GM18909 (cell line): ENCODE measurements around the gene GNAT1.
"Not testable (repeated sequence)": the region's sequence is repeated elsewhere in the genome, so short reads cannot be mapped to it uniquely, and the experiment has no call there.

ENCODE experiments used
- ATAC-seq: cut with Tn5 transposase; IDR thresholded peaks from one replicate; pipeline ENCODE4 v1.9.1; 2021; ENCODE audit warnings: mild to moderate bottlenecking; ENCODE audit not compliant: unreplicated experiment, poor library complexity

The GNAT1 gene

GRCh38 chr3:50217681-50218080 lies 26.3 kb downstream of the GNAT1 start:
- ATAC-seq: no peak

- ATAC-seq: no peak
Observed at GRCh38 chr3:50218448-50218847, 27.0 kb downstream of the GNAT1 start.

DNA sequence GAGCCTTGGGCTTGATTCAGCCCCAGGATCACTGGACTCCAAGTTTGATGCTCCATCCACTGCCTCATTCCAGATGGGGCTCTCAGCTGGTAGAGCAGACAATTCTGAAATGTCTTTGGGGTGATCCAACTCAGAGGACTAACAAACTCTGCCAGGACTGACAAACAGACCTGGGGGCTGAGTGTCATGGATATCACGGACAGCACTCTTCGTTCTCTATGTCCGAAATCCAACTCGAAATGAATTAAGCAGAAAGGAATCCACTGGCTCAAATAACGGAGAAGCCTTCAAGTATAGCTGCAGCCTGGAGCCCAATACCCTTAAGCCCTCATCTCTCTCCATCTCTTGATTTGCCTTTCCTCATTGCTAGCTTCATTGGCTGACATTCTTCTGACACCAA lies 27.9 kb downstream of the GNAT1 start:
- no peak for ATAC-seq

DNA sequence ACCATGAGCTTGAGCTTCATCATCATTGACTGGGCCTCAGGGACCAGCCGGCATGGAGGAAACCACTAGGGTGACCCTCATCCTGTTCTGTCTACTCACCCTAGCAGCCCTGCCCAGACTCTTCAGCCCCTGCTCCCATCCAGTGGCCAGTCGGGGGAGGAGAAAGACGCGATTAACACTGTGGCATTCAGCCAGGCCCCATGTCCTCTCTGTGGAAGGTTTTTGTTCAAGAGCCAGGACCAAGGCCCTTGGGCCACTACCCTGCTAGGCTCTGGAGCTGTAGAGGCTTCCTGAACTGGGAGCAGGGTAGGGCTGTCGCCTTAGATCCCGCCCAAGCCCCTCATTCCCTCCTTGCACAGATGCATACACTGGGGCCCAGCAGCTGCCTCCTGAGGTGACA lies 28.7 kb downstream of the GNAT1 start:
- no peak for ATAC-seq

GRCh38 chr3:50221051-50221410 lies 29.6 kb downstream of the GNAT1 start:
- no peak for ATAC-seq

- no peak for ATAC-seq
Observed at GRCh38 chr3:50221411-50222168, 30.2 kb downstream of the GNAT1 start.

GRCh38 chr3:50222169-50222528 lies 30.7 kb downstream of the GNAT1 start:
- ATAC-seq: no peak

- no peak for ATAC-seq
Observed at GRCh38 chr3:50224639-50225038, 33.2 kb downstream of the GNAT1 start.

- peak; percentile 9 for ATAC-seq
Observed at GRCh38 chr3:50226888-50227389, 35.5 kb downstream of the GNAT1 start.

DNA sequence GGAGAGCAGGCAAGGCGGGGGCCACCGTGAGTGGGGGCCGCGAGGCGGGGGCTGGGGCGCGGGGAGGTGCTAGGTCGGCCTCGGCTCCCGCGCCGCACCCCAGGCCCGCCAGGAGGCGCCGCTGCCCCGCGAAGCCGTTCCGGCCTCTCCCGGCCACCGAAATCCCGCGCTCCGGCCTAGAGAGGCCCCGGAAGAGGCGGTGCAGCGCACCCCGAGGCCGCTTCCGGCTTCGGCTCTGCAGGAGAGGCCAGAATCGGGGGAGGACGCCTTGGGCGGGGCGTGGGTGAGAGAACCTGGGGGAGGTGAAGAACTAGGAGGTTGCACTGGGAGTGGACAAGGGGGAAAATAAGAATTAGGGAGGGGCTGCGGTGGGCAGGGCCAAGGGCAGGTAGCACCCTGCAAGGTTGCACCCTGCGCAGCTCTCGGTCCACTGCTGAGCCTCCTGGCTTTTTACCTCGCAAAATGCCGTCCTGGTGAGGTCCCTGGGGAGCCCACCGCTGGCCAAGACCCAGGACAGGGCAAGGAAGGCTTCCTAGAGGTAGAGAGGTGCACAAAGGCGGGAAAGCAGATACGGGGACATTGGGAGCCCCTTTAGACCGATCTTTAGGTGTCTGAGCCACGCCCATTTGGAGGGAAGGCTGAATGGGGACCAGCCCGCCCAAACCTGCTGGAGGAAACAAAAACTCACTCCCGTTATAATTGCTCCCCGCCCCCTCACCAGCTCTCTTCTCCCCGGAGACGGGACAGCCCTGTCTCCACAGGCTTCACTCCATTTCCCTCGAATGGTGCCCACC lies 36.2 kb downstream of the GNAT1 start:
- peak; percentile 78 for ATAC-seq

- not testable (repeated sequence) for ATAC-seq
Observed at GRCh38 chr3:50228184-50228763, 36.9 kb downstream of the GNAT1 start.

GRCh38 chr3:50229490-50229889 lies 38.1 kb downstream of the GNAT1 start:
- ATAC-seq: no peak

DNA sequence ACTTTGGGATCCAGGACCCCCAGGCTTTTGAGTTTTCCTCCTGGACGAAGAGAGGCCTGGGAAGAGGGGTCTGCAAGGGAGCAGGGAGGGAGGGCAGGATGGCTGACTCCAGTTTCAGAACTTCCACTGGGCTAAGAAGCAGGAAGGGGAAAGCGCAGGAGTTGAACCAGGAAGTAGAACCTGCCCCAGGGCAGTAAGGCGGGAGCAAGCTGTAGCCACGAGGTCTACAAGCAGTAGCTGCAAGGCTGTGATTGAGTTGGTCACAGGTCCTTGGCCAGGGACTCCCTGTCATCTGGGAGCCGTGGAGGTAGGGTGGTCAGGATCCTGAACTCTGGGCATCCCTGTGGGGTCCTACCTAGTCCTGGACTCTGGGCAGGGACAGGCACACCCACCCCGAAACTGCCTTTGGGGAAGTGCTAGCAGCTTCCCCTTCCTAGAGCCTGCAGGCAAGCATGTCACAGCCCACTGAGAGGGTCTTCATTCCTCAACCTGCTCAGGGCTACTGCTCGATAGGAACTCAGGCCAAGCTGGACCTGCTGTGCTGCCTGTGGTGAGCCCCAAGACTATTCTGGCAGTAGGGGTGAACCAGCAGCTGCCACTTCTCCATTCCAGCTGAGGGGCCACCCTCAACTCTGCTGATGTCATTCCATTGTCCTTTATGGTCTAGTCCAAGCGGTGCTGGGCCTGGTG lies 38.8 kb downstream of the GNAT1 start:
- no peak for ATAC-seq

GRCh38 chr3:50230794-50231125 lies 39.4 kb downstream of the GNAT1 start:
- no peak for ATAC-seq

GRCh38 chr3:50231581-50231980 lies 40.2 kb downstream of the GNAT1 start:
- no peak for ATAC-seq

DNA sequence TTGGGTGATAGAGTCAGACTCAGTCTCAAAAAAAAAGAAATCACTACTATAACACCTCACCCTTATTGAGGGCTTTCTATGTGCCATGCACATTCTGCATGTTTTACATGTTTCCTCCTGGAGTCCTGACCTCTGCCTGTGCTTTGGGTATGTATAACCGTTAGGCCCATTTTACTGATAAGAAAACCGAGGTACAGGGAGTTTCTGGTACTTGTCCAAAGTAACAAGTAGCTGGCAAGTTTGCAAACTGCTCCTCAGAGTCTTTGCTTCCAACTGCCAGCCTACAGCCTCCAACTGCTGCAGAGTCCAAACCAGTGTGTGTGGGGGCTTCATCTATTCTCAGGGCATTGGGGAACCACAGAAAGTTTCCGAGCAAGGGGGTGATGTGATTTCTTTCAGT lies 40.9 kb downstream of the GNAT1 start:
- no peak for ATAC-seq

DNA sequence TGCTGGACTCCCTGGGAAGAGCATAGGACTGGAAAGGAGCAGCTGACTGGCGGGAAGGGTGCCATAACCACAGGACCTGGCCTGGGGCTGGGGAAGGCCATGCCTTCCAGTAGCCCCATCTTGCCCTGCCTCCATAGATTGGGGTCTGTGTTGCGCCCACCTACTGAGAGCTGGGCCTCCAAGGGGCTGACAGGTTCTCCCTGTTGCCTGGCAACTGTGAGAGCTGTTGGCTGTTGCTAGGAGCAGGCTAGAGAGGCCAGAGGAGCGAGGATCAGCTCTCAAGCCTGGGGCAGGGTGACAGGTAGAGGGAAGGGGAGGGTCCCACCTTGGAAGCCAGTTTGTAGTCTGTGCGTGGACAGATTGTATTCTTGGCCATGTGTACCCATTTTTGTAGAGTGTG lies 41.8 kb downstream of the GNAT1 start:
- no peak for ATAC-seq

DNA sequence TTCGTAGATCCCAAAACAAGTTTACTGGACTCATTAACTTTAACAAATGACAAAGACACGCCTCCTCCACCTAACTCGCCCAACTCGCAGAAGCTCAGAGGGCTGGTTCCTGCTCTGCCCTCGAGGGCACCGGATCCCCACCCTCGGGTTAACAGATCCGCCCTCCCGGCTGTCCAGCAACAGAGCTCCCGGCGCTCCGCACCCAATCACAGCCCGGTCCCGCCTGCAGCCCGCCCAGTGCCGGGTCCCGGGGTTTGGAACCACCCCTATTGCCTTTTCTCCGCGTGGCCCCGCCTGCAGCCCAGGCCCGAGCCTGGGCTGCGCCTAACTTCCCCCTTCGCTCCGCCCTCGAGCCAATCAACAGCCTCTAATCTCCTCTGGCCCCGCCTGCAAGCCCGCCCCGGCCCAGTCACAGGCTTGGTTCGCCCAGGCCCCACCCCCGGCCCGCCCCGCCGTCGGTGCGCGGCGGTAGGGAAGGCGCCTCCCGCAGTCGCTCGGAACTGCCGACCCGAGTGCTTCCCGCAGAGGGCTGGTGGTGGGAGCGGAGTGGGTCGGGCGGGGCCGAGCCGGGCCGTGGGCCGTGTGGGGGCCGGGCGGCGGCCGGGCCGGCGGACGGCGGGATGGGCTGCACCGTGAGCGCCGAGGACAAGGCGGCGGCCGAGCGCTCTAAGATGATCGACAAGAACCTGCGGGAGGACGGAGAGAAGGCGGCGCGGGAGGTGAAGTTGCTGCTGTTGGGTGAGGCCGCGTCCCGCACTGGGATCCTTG lies 44.5 kb downstream of the GNAT1 start, which contains the start of gene GNAI2:
TSS of gene GNAI2 (plus strand) at position 489 of the 768 bp plus-strand sequence. CDS start at position 621, 132 bp downstream.
- ATAC-seq: peak; percentile 91

GRCh38 chr3:50236484-50237132 lies 45.2 kb downstream of the GNAT1 start:
- ATAC-seq: no peak
